OCI-LY1 (cell line): Measurements from ENCODE around the gene RBBP6.

Source experiments
- EZH2 ChIP-seq: fragments of 200-600 bp; sonication (generic), shearing (Covaris generic); IDR thresholded peaks from 2 replicates; pipeline ENCODE4 v1.8.0; 2017; ENCODE audit warnings: borderline replicate concordance, mixed run types, mild to moderate bottlenecking, antibody characterized with exemption, low read length, moderate library complexity, mixed read lengths
- TF ChIP-seq, protein P1 (sequence below): fragments of 200-600 bp; sonication (generic), shearing (Covaris generic); IDR thresholded peaks from 2 replicates; pipeline ENCODE4 v1.5.1; 2017; ENCODE audit warnings: mild to moderate bottlenecking, antibody characterized with exemption, low read length, moderate library complexity, mixed read lengths

- no peak for TF ChIP-seq EZH2
- TF ChIP-seq, protein P1, sequence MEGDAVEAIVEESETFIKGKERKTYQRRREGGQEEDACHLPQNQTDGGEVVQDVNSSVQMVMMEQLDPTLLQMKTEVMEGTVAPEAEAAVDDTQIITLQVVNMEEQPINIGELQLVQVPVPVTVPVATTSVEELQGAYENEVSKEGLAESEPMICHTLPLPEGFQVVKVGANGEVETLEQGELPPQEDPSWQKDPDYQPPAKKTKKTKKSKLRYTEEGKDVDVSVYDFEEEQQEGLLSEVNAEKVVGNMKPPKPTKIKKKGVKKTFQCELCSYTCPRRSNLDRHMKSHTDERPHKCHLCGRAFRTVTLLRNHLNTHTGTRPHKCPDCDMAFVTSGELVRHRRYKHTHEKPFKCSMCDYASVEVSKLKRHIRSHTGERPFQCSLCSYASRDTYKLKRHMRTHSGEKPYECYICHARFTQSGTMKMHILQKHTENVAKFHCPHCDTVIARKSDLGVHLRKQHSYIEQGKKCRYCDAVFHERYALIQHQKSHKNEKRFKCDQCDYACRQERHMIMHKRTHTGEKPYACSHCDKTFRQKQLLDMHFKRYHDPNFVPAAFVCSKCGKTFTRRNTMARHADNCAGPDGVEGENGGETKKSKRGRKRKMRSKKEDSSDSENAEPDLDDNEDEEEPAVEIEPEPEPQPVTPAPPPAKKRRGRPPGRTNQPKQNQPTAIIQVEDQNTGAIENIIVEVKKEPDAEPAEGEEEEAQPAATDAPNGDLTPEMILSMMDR: no peak
These were observed 5.3 kb downstream of the RBBP6 start for GRCh38 chr16:24544640-24545039.
